DOHH2 (cell line): Measurements from ENCODE around the gene HEPACAM2.

Source experiments
- H3F3A ChIP-seq: fragments of 200-600 bp; sonication (generic), shearing (Covaris generic); 2 replicates; pipeline ENCODE4 v1.6.0; 2016; ENCODE audit warnings: antibody characterized with exemption, mild to moderate bottlenecking; ENCODE audit not compliant: control insufficient read depth, insufficient read depth
- H3K27ac ChIP-seq: fragments of 200-600 bp; sonication (generic); 2 replicates; pipeline ENCODE4 v1.5.1; 2014; ENCODE audit warnings: low read depth, mild to moderate bottlenecking, low read length, moderate library complexity
- H3K27me3 ChIP-seq: fragments of 200-600 bp; sonication (generic); 2 replicates; pipeline ENCODE4 v1.6.1; 2014; ENCODE audit warnings: mild to moderate bottlenecking, low read length, mixed read lengths; ENCODE audit not compliant: control insufficient read depth
- H3K36me3 ChIP-seq: fragments of 200-600 bp; sonication (generic); 2 replicates; pipeline ENCODE4 v1.6.1; 2014; ENCODE audit warnings: mild to moderate bottlenecking, low read length, moderate library complexity, mixed read lengths; ENCODE audit not compliant: control insufficient read depth
- H3K4me1 ChIP-seq: fragments of 200-600 bp; sonication (generic); 2 replicates; pipeline ENCODE4 v1.6.1; 2014; ENCODE audit warnings: mild to moderate bottlenecking, low read length, mixed read lengths; ENCODE audit not compliant: control insufficient read depth
- H3K4me2 ChIP-seq: fragments of 200-600 bp; sonication (generic); 2 replicates; pipeline ENCODE4 v1.6.0; 2014; ENCODE audit warnings: mild to moderate bottlenecking, low read length, moderate library complexity
- H3K4me3 ChIP-seq: fragments of 200-600 bp; sonication (generic); 2 replicates; pipeline ENCODE4 v1.5.1; 2014; ENCODE audit warnings: mild to moderate bottlenecking, low read length, mixed read lengths
- H3K79me2 ChIP-seq: fragments of 200-600 bp; sonication (generic); 2 replicates; pipeline ENCODE4 v1.6.1; 2014; ENCODE audit warnings: mild to moderate bottlenecking, low read length, mixed read lengths; ENCODE audit not compliant: control insufficient read depth
- H3K9me2 ChIP-seq: fragments of 200-600 bp; sonication (generic); replicated peaks from 2 replicates; pipeline ENCODE4 v1.6.1; 2014; ENCODE audit warnings: mild to moderate bottlenecking, low read length, mixed read lengths; ENCODE audit not compliant: control insufficient read depth
- H3K9me3 ChIP-seq: fragments of 200-600 bp; sonication (generic); 2 replicates; pipeline ENCODE4 v1.6.1; 2014; ENCODE audit warnings: antibody characterized with exemption, low read length, mixed read lengths; ENCODE audit not compliant: control insufficient read depth, insufficient read depth
- H4K20me1 ChIP-seq: fragments of 200-600 bp; sonication (generic); 2 replicates; pipeline ENCODE4 v1.6.0; 2014; ENCODE audit warnings: low read depth, mild to moderate bottlenecking, antibody characterized with exemption, low read length, moderate library complexity; ENCODE audit not compliant: control insufficient read depth, insufficient read depth
- CTCF ChIP-seq: fragments of 200-600 bp; sonication (generic); IDR thresholded peaks from one replicate; pipeline ENCODE4 v1.5.1; 2014; ENCODE audit warnings: antibody characterized with exemption, mild to moderate bottlenecking, low read depth, low read length; ENCODE audit not compliant: poor library complexity, severe bottlenecking
- EZH2phosphoT487 ChIP-seq: fragments of 200-600 bp; sonication (generic); IDR thresholded peaks from 2 replicates; pipeline ENCODE4 v1.6.1; 2017; ENCODE audit warnings: borderline replicate concordance, mild to moderate bottlenecking, antibody characterized with exemption, low read length, moderate library complexity, mixed read lengths

The HEPACAM2 gene

GRCh38 chr7:93164766-93165165 is 61.5 kb downstream of the HEPACAM2 start:
- H3K9me3 ChIP-seq = peaks cover 18% of the 10 kb centered on the region; the same call in 1 of the 2 replicates
- H3K79me2 ChIP-seq = no peaks in the 10 kb centered on the region
- H3K4me2 ChIP-seq = no peak overlapping the region
- H3K27ac ChIP-seq = no peak overlapping the region
- no peaks in the 10 kb centered on the region for H3K27me3 ChIP-seq
- H3K36me3 ChIP-seq = no peaks in the 10 kb centered on the region
- TF ChIP-seq CTCF = no peak
- no peak for TF ChIP-seq EZH2phosphoT487
- H4K20me1 ChIP-seq = no peaks in the 10 kb centered on the region
- no peaks in the 10 kb centered on the region for H3F3A ChIP-seq
- no peaks in the 10 kb centered on the region for H3K9me2 ChIP-seq
- H3K4me1 ChIP-seq = no peaks in the 10 kb centered on the region
- no peak overlapping the region for H3K4me3 ChIP-seq

GRCh38 chr7:93161181-93161762 is 65.0 kb downstream of the HEPACAM2 start:
- Histone ChIP-seq H3K27ac (no peak overlapping the region), H3K9me3 (peaks cover 18% of the 10 kb centered on the region; the same call in 1 of the 2 replicates), H3K79me2 (no peaks in the 10 kb centered on the region), H4K20me1 (no peaks in the 10 kb centered on the region), H3K4me1 (no peaks in the 10 kb centered on the region), H3F3A (no peaks in the 10 kb centered on the region), H3K4me3 (no peak overlapping the region), H3K4me2 (no peak overlapping the region), H3K9me2 (no peaks in the 10 kb centered on the region), H3K27me3 (no peaks in the 10 kb centered on the region), H3K36me3 (no peaks in the 10 kb centered on the region)
- TF ChIP-seq CTCF = no peak
- no peak for TF ChIP-seq EZH2phosphoT487

DNA sequence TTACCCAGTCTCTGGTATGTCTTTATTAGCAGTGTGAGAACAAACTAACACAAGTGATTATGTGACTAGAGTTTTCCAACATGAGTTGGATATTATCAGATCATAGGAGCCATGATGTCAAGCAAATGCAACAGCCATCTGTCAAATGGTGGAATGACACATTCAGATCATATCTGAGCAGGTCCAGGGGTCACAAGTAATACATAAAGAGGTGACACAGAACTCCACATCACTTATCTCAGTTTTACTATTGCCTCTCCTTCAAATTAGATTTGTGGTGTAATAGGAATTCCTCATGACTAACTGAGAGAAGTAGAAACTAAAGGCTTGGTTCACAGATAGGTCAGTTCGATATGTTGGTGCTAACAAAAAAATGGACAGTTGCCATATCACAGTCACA is 65.9 kb downstream of the HEPACAM2 start:
- Histone ChIP-seq H3K9me3 (peaks cover 18% of the 10 kb centered on the region; the same call in 1 of the 2 replicates), H3F3A (no peaks in the 10 kb centered on the region), H3K4me1 (no peaks in the 10 kb centered on the region), H4K20me1 (no peaks in the 10 kb centered on the region), H3K9me2 (no peaks in the 10 kb centered on the region), H3K4me2 (no peak overlapping the region), H3K36me3 (no peaks in the 10 kb centered on the region), H3K4me3 (no peak overlapping the region), H3K27me3 (no peaks in the 10 kb centered on the region), H3K27ac (no peak overlapping the region), H3K79me2 (no peaks in the 10 kb centered on the region)
- TF ChIP-seq EZH2phosphoT487 = no peak
- TF ChIP-seq CTCF = no peak
